Measurements from ENCODE around the gene DNAJB7.
A peak's percentile ranks its signal among the peaks of the same experiment; 100 is the strongest.
"Not testable (repeated sequence)": the region's sequence is repeated elsewhere in the genome, so short reads cannot be mapped to it uniquely, and the experiment has no call there.

The DNAJB7 gene

GRCh38 chr22:40862013-40862412, at the start of gene DNAJB7:
DNAJB7 (minus strand) TSS chr22:40862113; CDS start chr22:40861994, 119 bp downstream.
- no peak for DNase-seq

DNA sequence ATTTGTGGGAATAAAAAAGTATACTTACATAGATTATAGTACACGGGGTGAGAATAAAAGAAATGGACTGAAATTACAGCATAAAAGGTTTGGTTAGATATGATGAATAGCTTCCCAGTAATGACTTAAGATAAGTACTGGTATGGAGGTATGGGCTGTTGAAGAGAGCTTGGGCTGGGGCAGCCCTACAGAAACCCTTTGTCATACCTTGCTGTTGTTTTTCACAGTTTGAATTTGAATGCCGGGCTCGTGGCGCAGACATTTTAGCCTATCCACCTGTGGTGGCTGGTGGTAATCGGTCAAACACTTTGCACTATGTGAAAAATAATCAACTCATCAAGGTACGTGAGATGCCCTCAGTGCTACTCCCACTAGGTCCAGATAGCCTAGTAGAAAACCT, 47.0 kb upstream of the DNAJB7 start:
- no peak for DNase-seq

- no peak for DNase-seq
Observed at GRCh38 chr22:40904101-40904500, 42.2 kb upstream of the DNAJB7 start.

GRCh38 chr22:40898850-40899357, 37.0 kb upstream of the DNAJB7 start:
- no peak for DNase-seq

DNA sequence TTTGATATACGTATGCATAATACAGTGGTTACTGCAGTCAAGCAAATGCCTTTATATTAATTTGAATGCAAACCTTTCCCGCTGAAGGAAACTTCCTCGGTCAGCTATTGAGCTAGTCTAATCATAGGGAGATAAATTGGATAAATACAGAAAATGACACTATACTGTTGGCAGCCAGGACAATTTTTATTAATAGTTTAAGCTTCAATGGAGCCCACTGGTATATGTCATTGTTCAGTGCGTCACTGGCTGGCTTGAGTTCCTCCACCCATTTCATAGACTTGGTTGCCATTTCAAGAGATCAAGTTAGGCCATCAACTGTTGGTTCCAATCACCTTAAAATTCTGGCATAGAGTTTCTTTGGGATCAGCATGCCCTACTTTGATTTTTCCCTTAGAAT, 32.5 kb upstream of the DNAJB7 start:
- no peak for DNase-seq

DNA sequence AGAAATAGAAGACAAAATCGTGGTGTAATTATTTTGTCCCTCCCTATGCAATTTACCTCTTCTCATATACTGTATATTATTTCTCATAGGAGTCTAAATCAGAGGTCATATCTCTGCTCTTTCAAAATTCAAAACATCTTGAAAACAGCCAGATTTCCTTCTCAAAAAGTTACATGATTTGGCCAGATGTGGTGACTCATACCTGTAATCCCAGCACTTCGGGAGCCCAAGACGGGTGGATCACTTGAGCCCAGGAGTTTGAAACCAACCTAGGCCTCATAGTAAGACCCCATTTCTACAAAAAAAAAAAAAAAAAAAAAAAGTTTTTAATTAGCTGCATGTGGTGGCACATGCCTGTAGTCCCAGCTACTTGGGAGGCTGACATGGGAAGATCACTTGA, 29.0 kb upstream of the DNAJB7 start:
- DNase-seq = no peak

DNA sequence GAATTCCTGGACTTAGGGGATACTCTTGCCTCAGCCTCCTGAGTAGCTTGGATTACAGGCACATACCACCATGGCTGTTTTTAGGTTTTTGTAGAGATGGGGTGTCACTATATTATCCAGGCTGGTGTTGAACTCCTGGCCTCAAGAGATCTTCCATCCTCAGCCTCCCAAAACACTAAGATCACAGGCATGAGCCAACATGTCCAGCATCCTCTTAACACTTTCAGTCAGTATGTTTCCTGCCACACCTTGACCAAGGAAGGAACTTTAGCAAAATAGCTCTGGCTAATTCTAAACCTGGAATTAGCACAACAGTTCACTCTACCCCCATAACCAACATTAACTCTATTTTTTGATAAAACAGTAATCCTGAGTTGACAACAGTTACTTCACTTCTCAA, 27.2 kb upstream of the DNAJB7 start:
- no peak for DNase-seq

DNA sequence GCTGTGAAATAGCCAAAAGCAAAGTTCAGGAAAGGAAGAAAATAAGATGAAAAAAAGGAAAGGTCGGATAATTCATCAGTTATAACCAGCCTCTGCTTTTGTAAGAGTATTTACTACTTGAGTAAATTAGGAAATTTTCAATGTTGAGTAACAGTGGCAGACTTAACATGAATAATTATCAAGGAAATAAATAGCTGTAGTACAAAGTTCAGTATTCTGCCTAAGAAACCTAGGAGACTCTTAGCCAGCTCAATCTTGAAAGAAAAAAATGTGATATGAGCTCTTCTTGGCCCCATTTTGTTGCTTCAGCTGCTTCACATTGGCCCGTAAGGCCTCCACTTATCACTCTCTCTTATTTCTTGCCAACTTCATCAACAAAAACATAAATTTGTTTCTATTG, 17.0 kb upstream of the DNAJB7 start:
- no peak for DNase-seq

- no peak for DNase-seq
Observed at GRCh38 chr22:40877488-40877887, 15.6 kb upstream of the DNAJB7 start.

DNA sequence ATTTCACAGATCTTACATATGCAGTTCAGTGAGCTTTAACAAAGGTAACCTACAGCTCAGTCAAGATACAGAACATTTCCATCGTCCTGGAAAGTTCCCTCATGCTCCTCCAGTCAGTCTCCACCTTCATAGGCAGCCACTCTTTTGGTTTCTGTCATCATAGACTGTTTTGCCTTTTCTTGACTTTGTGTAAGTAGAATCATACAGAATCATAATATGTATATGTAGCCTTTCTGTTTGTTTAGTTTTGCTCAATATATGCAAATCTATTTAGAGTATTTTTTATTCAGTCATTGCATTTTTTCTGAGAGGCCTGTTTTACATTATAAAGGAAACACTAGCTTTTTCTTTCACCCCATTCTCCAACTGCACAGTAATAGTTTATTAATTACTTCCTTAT, 15.0 kb upstream of the DNAJB7 start:
- DNase-seq = no peak

GRCh38 chr22:40875111-40875510, 13.2 kb upstream of the DNAJB7 start:
- no peak for DNase-seq

GRCh38 chr22:40874016-40874415, 12.1 kb upstream of the DNAJB7 start:
- no peak for DNase-seq

DNA sequence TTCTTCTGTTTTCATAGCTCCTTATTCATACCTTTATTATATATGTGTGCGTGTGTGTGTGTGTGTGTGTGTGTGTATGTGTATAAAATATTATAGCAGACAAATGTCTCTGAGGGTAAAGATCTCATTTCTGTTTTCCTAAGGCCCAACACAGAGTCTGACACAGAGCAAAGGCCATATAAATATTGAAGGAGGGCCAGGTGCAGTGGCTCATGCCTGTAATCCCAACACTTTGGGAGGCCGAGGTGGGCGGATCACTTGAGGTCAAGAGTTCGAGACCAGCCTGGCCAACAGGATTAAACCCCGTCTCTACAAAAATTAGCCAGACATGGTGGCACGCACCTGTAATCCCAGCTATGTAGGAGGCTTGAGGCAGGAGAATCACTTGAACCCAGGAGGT, 6.5 kb upstream of the DNAJB7 start:
- not testable (repeated sequence) for DNase-seq

DNA sequence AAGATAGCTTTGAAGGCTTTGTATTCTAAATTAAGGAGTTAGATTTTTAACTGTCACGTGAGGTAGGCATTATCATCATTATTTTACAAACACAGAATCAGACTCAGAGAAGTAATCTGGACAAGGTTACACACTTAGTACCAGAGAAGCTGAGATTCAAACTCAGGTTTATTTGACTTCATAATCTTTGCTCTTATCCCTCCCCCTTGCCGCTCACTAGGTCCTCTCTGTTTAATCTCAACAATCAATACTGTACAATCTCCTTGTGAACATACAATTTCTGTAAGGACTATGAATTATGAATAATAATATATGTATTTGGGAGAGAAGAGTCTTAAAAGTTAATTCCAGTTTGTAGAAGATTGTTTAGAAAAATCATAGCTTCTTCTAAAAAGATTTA, 5.2 kb upstream of the DNAJB7 start:
- no peak for DNase-seq

GRCh38 chr22:40862537-40862936, 624 bp upstream of the DNAJB7 start:
- no peak for DNase-seq

DNA sequence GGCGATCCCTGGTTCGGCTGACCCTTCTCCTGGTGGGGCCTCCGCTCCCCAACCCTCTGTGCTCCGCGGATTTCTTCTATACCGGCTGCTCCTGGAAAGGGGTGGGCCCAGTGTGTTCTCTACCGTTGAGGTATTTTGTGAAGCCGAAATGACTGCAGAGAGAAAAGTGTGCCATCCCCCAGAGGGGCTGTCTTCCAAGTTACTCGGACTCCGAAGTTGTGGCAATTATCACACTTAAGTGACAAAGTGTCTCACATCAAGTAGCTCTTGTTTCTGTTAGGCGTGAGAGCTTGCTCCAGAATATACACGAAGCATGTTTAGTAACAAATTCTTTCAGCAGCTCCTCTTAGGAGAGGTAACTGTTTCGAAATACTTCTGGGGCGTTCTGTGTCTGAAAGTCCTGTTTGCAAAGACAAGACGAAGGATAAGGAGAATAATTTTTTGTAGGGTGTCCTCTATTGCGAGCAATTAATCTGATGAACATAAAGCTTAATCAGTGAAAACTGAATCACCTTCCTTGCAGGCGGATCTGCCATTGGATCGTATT, 4.5 kb downstream of the DNAJB7 start:
- DNase-seq = no peak

DNA sequence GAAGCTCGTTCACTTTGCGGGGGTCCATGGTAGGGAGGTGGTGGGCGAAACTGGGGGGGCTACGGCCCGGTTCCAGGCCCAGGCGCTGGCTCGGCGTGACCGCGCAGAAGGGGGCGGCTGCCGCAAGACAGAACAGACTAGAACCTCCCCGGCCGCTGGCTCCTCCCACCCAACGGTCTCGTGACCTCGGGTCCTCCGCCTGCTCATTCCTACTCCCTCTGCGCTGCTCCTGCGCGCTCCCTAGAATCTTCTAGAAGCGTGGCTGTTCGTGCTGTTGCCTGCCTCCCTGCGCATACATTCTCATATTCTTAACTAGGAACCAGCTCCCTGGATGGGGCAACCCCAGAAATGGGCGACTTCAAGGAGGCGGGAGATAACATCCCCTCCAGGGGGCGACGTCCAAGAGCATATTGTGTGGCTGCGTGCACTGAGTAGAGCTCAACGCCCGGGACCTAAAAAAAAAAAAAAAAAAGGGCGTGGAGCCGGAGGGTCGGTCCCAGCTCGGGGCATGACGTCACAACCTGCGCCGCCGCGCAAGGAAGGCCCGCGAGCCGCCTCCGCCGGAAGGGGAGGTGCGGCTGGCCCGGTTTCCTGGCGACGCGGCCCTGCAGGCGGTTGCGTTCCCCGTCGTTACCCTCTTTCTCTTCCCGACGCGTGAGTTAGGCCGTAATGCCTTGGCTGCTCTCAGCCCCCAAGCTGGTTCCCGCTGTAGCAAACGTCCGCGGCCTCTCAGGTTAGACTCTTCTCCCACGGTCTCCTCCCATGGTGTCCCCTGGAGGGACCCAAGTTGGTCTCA, 5.2 kb downstream of the DNAJB7 start, which contains the start of the genes ST13 and XPNPEP3:
TSS of gene ST13 (minus strand) at position 127 of the 796 bp plus-strand sequence. CDS start at position 28, 99 bp downstream.
TSS of gene XPNPEP3 (plus strand) at position 636 of the 796 bp plus-strand sequence. CDS start at position 670, 34 bp downstream.
- peak; percentile 98 for DNase-seq

DNA sequence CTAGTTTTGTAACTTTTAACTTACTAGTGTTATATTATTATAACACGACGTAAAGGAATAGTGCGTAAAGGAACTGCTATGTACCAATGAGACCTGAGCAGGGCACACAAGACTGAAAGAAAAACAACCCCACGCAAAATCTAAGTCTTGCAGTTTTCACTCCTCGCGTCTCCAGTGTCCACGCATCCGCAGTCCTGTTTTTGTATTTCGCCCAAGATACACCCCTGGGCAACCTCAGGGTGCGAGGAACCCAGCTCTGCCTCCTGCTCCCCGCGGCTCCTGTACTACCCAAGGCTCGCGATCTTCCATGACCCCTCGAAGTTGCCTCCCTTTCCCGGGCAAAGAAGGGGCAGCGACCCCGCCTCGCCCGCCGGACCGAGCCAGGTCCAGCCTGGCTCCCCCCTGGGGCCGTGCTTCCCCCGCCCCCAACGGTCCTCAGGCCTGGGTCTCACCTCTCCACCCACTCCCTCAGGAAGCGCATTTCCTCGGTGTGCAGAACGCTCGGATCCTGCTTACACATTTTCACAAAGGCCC, 5.9 kb downstream of the DNAJB7 start:
- no peak for DNase-seq

GRCh38 chr22:40855071-40855978, 6.6 kb downstream of the DNAJB7 start:
- DNase-seq = no peak

DNA sequence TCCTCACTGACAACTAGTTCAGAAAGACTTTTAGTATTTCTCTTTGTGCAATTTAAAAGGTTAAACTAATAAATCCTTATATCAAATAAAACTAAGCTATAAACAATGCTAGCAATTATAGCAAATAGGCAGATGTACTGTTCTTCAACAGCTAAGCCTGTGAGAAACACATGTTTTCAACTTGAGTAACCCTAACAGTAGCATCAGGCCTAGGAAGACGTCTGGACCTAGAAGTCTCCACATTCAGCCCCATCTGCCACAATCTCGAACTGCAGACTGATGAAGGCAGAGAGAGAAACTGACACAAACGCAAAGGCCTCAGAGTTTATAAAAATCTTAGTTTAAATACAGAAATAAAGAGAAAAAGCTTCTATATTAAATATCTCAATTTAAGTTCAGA, 8.0 kb downstream of the DNAJB7 start:
- DNase-seq = no peak

DNA sequence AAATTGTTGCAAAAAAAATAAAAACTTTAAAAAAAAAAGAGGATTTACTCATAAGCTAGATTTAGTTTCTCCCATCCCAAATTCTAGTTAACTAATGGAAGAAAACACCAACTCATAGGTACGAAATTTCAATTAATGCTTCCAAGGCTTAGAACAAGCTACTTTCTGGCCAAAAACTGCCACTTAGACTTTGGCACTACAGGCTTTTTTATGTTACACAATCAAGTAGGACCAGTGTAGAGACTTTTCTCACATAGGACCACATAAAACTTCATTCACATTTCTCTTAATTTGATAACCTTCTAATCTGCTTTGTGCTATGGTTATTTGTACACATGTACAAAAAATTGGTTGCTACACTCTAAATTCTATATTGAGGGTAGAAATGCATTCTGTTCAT, 8.6 kb downstream of the DNAJB7 start:
- DNase-seq = no peak

DNA sequence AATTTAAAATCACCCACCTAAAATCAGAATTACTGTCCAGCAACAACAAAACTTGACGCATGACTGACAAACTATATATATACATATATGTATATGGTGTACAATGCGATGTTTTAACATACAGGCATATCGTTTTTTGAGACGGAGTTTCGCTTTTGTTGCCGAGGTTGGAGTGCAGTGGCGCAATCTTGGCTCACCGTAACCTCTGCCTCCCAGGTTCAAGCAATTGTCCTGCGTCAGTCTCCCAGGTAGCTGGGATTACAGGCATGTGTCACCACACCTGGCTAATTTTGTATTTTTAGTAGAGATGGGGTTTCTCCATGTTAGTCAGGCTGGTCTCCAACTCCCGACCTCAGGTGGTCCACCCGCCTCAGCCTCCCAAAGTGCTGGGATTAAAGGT, 16.1 kb downstream of the DNAJB7 start:
- DNase-seq = not testable (repeated sequence)

DNA sequence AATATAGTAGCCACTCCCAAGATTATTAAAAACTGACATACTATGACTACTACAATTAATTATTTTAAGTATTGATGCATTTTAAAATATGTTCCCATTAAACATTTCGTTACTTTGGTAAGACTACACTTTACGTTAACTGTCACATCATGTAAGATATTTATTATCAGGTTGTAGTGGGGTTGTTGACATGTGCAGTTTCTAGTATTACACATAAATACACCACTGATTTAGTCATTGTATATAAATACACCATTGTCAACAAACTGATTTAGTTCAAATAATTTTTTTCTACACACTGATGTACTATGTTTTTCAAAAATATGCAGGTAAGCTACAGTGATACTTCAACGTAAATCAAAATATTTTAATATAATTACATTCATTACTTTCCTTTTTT, 17.0 kb downstream of the DNAJB7 start:
- DNase-seq = no peak
